Liver (tissue), 9 donors: ENCODE results near the gene NOPCHAP1. TPM values are rescaled to one million over a fixed set of nuclear protein-coding genes. Genes with fewer than 3 reads are reported as not detected.

Source experiments
- DNase-seq: peaks from one replicate; pipeline ENCODE4 v3.0.0-alpha.2; 2017; ENCODE audit warnings: low spot score
- H3K27ac ChIP-seq, 2 donors: one replicate each; pipeline ENCODE4 v1.7.0; 2013; ENCODE audit warnings: inconsistent platforms in 2 of 2, low read length in 2 of 2, control low read depth in 1 of 2, low read depth in 1 of 2, mild to moderate bottlenecking in 1 of 2
- H3K27me3 ChIP-seq, 4 donors: one replicate each; pipeline versions ENCODE4 v1.6.1 to v1.7.0; 2013; ENCODE audit warnings: low read length in 3 of 4, inconsistent platforms in 1 of 4, mild to moderate bottlenecking in 1 of 4, moderate library complexity in 1 of 4; ENCODE audit not compliant: control insufficient read depth in 4 of 4, insufficient read depth in 4 of 4
- H3K36me3 ChIP-seq, 4 donors: one replicate each; pipeline versions ENCODE4 v1.6.1 to v1.7.0; 2013; ENCODE audit warnings: low read length in 3 of 4, mild to moderate bottlenecking in 3 of 4, low read depth in 1 of 4, moderate library complexity in 1 of 4; ENCODE audit not compliant: control insufficient read depth in 4 of 4, insufficient read depth in 3 of 4
- H3K4me1 ChIP-seq, 4 donors: one replicate each; pipeline versions ENCODE4 v1.6.1 to v1.7.0; 2013; ENCODE audit warnings: low read length in 3 of 4, mild to moderate bottlenecking in 3 of 4, moderate library complexity in 1 of 4; ENCODE audit not compliant: control insufficient read depth in 4 of 4, insufficient read depth in 4 of 4
- H3K4me3 ChIP-seq, 3 donors: one replicate each; pipeline versions ENCODE4 v1.6.1 to v1.7.0; 2013; ENCODE audit warnings: low read length in 3 of 3, control low read depth in 1 of 3, low read depth in 1 of 3, mild to moderate bottlenecking in 1 of 3
- H3K9ac ChIP-seq, 2 donors: one replicate each; pipeline ENCODE4 v1.7.0; 2013; ENCODE audit warnings: low read length in 2 of 2, mild to moderate bottlenecking in 2 of 2, moderate library complexity in 2 of 2, control low read depth in 1 of 2, low read depth in 1 of 2
- H3K9me3 ChIP-seq, 4 donors: one replicate each; pipeline versions ENCODE4 v1.6.1 to v1.7.0; 2013; ENCODE audit warnings: low read length in 3 of 4; ENCODE audit not compliant: control insufficient read depth in 4 of 4
- ATF3 ChIP-seq: IDR thresholded peaks from 2 replicates; pipeline ENCODE4 v1.6.1; 2016; ENCODE audit warnings: antibody characterized with exemption
- CTCF ChIP-seq: fragments of 150-350 bp; IDR thresholded peaks from 2 replicates; pipeline ENCODE4 v1.5.1; 2017; ENCODE audit warnings: improper control_type of control experiment, low read depth, low read length; ENCODE audit not compliant: missing input control
- EGR1 ChIP-seq, 2 donors: IDR thresholded peaks; 2 replicates each; pipeline ENCODE4 v1.6.1; 2016 to 2018; ENCODE audit warnings: antibody characterized with exemption in 2 of 2, low read depth in 2 of 2
- FOXA1 ChIP-seq: IDR thresholded peaks from 2 replicates; pipeline ENCODE4 v1.6.1; 2016; ENCODE audit warnings: antibody characterized with exemption
- GABPA ChIP-seq, 2 donors: IDR thresholded peaks in 1 of 2; conservative IDR thresholded peaks in 1 of 2; 2 replicates each; pipeline ENCODE4 v1.6.1; 2016; ENCODE audit warnings: antibody characterized with exemption in 2 of 2, mild to moderate bottlenecking in 1 of 2, moderate library complexity in 1 of 2
- HNF4A ChIP-seq, 2 donors: conservative IDR thresholded peaks; 2 replicates each; pipeline ENCODE4 v1.6.1; 2016; ENCODE audit warnings: antibody characterized with exemption in 2 of 2, mild to moderate bottlenecking in 2 of 2
- HNF4G ChIP-seq: IDR thresholded peaks from 2 replicates; pipeline ENCODE4 v1.6.1; 2016; ENCODE audit warnings: antibody characterized with exemption
- JUND ChIP-seq, 2 donors: IDR thresholded peaks; 2 replicates each; pipeline ENCODE4 v1.6.1; 2016; ENCODE audit warnings: antibody characterized with exemption in 2 of 2
- MAX ChIP-seq: IDR thresholded peaks from 2 replicates; pipeline ENCODE4 v1.6.1; 2016; ENCODE audit warnings: antibody characterized with exemption
- REST ChIP-seq: IDR thresholded peaks from 2 replicates; pipeline ENCODE4 v1.6.1; 2016; ENCODE audit warnings: antibody characterized with exemption, mild to moderate bottlenecking
- RXRA ChIP-seq, 2 donors: IDR thresholded peaks; 2 replicates each; pipeline ENCODE4 v1.6.1; 2017 to 2018; ENCODE audit warnings: antibody characterized with exemption in 2 of 2, mild to moderate bottlenecking in 1 of 2
- SP1 ChIP-seq: IDR thresholded peaks from 2 replicates; pipeline ENCODE4 v1.6.1; 2018; ENCODE audit warnings: antibody characterized with exemption, mild to moderate bottlenecking
- TAF1 ChIP-seq: conservative IDR thresholded peaks from 2 replicates; pipeline ENCODE4 v1.6.1; 2016; ENCODE audit warnings: antibody characterized with exemption, mild to moderate bottlenecking
- ZBTB33 ChIP-seq: IDR thresholded peaks from 2 replicates; pipeline ENCODE4 v1.6.1; 2016; ENCODE audit warnings: antibody characterized with exemption
- WGBS: extraction: QIAGEN DNeasy Blood & Tissue Kit; methylation state at CpG from one replicate; pipeline ENCODE4 v1.1.7; 2013; 5-methylcytosine and 5-hydroxymethylcytosine counted together
- polyA plus RNA-seq, 2 donors: library from polyadenylated mRNA; stranded (reverse) in 1 of 2; unstranded in 1 of 2; fragments of 200-250 nt in 1 of 2; fragments of >200 nt in 1 of 2; fragmentation: Nextera tagmentation in 1 of 2; extraction: Ambion mirVana in 1 of 2; gene quantifications; one replicate each; pipeline versions ENCODE4 v1.2.1 to v1.2.3, GENCODE V29; 2013 to 2015
- total RNA-seq, 2 donors: library from RNA; depleted of rRNA; stranded (reverse); fragments of >200 nt; gene quantifications; one replicate each; pipeline ENCODE4 v1.2.3, GENCODE V29; 2014
- donor health status: healthy.
- donor health status: healthy.
- donor health status: healthy.
- donor health status: healthy.
- donor health status: healthy.

The NOPCHAP1 gene
- total and polyA plus RNA-seq, 4 donors: 2.1 to 18.6 (median 3.5) TPM

GRCh38 chr12:104963757-104964156 lies 22.4 kb upstream of the NOPCHAP1 start:
- Histone ChIP-seq H3K4me1 (peaks cover 0 to 15% (median 10%) of the 10 kb centered on the region in 4 donors), H3K9ac (no peak overlapping the region), H3K36me3 (no peaks in the 10 kb centered on the region), H3K27ac (no peak overlapping the region), H3K27me3 (no peaks in the 10 kb centered on the region), H3K9me3 (no peaks in the 10 kb centered on the region), H3K4me3 (no peak overlapping the region)
- no peak for DNase-seq
- WGBS: 90% methylated on average over 6 of the region's 6 CpGs
- TF ChIP-seq REST (no peak), HNF4G (no peak), SP1 (no peak), FOXA1 (no peak), JUND (IDR thresholded peaks at IDR 0.05) (no peak), EGR1 (IDR thresholded peaks at IDR 0.05; ENCODE audit: low read depth in 2 of 2) (no peak), RXRA (IDR thresholded peaks at IDR 0.05) (no peak), TAF1 (no peak), ZBTB33 (no peak)

GRCh38 chr12:104964167-104964855 lies 21.8 kb upstream of the NOPCHAP1 start:
- no peak overlapping the region for H3K4me3 ChIP-seq
- DNase-seq: no peak
- H3K27me3 ChIP-seq: no peaks in the 10 kb centered on the region
- H3K36me3 ChIP-seq: no peaks in the 10 kb centered on the region
- TF ChIP-seq ZBTB33 (no peak), RXRA (IDR thresholded peaks at IDR 0.05) (no peak), HNF4A (conservative IDR thresholded peaks at IDR 0.05) (no peak), TAF1 (no peak), CTCF (no peak), SP1 (no peak), MAX (no peak), ATF3 (no peak), GABPA (IDR thresholded peaks at IDR 0.05 in 1 of 2, conservative IDR thresholded peaks at IDR 0.05 in 1 of 2) (no peak), REST (no peak), JUND (IDR thresholded peaks at IDR 0.05) (no peak), FOXA1 (no peak)
- H3K27ac ChIP-seq: no peak overlapping the region
- H3K4me1 ChIP-seq: peaks cover 1 to 9% (median 5%) of the 10 kb centered on the region in 4 donors
- H3K9ac ChIP-seq: no peak overlapping the region
- 63% methylated on average over 8 of the region's 8 CpGs for WGBS
- H3K9me3 ChIP-seq: no peaks in the 10 kb centered on the region
